B cell (primary cell): Measurements from ENCODE around the gene MARCHF10. TPM values are rescaled to one million over a fixed set of nuclear protein-coding genes. Genes with fewer than 3 reads are reported as not detected.

Source experiments
- ATAC-seq: fragments of 200-7000 bp; cut with Tn5 transposase; one replicate; pipeline ENCODE4 v1.10.0; 2021; ENCODE audit warnings: low read depth, mild to moderate bottlenecking, moderate number of reproducible peaks, moderate library complexity
- CTCF ChIA-PET: fragments of 350-600 bp; sonication (Branson Sonifier 250); formaldehyde crosslinking; loops from one replicate; lab custom pipeline; 2021; ENCODE audit warnings: antibody characterized with exemption, inconsistent platforms; lab: Charles Lee
- POLR2A ChIA-PET: fragments of 350-600 bp; sonication (Branson Sonifier 250); formaldehyde crosslinking; loops from one replicate; lab custom pipeline; 2021; ENCODE audit warnings: antibody characterized with exemption; lab: Charles Lee
- DNase-seq: peaks from one replicate; pipeline ENCODE4 v3.0.0; 2013
- H2AFZ ChIP-seq: 2 replicates; pipeline ENCODE4 v1.6.1; 2012; ENCODE audit warnings: mild to moderate bottlenecking, low read depth, low read length; ENCODE audit not compliant: insufficient read depth, poor library complexity, severe bottlenecking
- H3K27ac ChIP-seq, 2 donors: 1 replicate in 1 of 2; 2 replicates in 1 of 2; pipeline ENCODE4 v1.5.1; 2012 to 2013; ENCODE audit warnings: low read length in 2 of 2, mild to moderate bottlenecking in 2 of 2, moderate library complexity in 1 of 2
- H3K27me3 ChIP-seq, 4 experiments: fragments of 200-600 bp in 1 of 4; sonication (generic) in 1 of 4; replicated peaks in 1 of 4; 1 replicate in 2 of 4; 2 replicates in 2 of 4; pipeline versions ENCODE4 v1.6.1 to v1.7.0; 2013 to 2016; ENCODE audit warnings: low read length in 3 of 4, mild to moderate bottlenecking in 2 of 4, mixed read lengths in 1 of 4, moderate library complexity in 1 of 4; ENCODE audit not compliant: insufficient read depth in 4 of 4, control insufficient read depth in 3 of 4; ENCODE audit errors: control extremely low read depth in 1 of 4
- H3K36me3 ChIP-seq, 2 experiments: replicated peaks in 1 of 2; 1 replicate in 1 of 2; 2 replicates in 1 of 2; pipeline versions ENCODE4 v1.6.1 to v1.7.1; 2013; ENCODE audit warnings: low read length in 1 of 2; ENCODE audit not compliant: insufficient read depth in 2 of 2, control insufficient read depth in 1 of 2; ENCODE audit errors: control extremely low read depth in 1 of 2, extremely low read depth in 1 of 2
- H3K4me1 ChIP-seq, 2 donors: fragments of 200-600 bp in 1 of 2; sonication (generic) in 1 of 2; 1 replicate in 1 of 2; 2 replicates in 1 of 2; pipeline versions ENCODE4 v1.5.1 to v1.6.1; 2013 to 2017; ENCODE audit warnings: low read length in 2 of 2; ENCODE audit not compliant: control insufficient read depth in 2 of 2, insufficient read depth in 2 of 2
- H3K4me2 ChIP-seq: replicated peaks from 2 replicates; pipeline ENCODE3; 2012; ENCODE audit warnings: mild to moderate bottlenecking, low read depth, low read length; ENCODE audit not compliant: poor library complexity, severe bottlenecking
- H3K4me3 ChIP-seq, 5 experiments: fragments of 200-600 bp in 1 of 5; sonication (generic) in 1 of 5; 1 replicate in 3 of 5; 2 replicates in 2 of 5; pipeline versions ENCODE4 v1.5.1 to v1.7.0; 2011 to 2016; ENCODE audit warnings: low read length in 4 of 5, mild to moderate bottlenecking in 4 of 5, low read depth in 2 of 5, control low read depth in 1 of 5, moderate library complexity in 1 of 5; ENCODE audit not compliant: insufficient read depth in 1 of 5; ENCODE audit errors: control extremely low read depth in 1 of 5, extremely low read depth in 1 of 5
- H3K79me2 ChIP-seq: fragments of 200-600 bp; sonication (generic); one replicate; pipeline ENCODE4 v1.6.0; 2016; ENCODE audit warnings: low read length; ENCODE audit not compliant: control insufficient read depth, insufficient read depth
- H3K9ac ChIP-seq: fragments of 200-600 bp; sonication (generic); 2 replicates; pipeline ENCODE4 v1.6.1; 2017; ENCODE audit warnings: mild to moderate bottlenecking, low read length, moderate library complexity
- H3K9me3 ChIP-seq, 3 donors: one replicate each; pipeline versions ENCODE4 v1.6.1 to v1.7.1; 2013; ENCODE audit warnings: low read length in 2 of 3; ENCODE audit not compliant: control insufficient read depth in 2 of 3, insufficient read depth in 1 of 3; ENCODE audit errors: control extremely low read depth in 1 of 3
- H4K20me1 ChIP-seq: 2 replicates; pipeline ENCODE4 v1.6.0; 2012; ENCODE audit warnings: mild to moderate bottlenecking, low read length; ENCODE audit not compliant: insufficient read depth, control insufficient read depth, poor library complexity, severe bottlenecking
- H3K27ac Mint-ChIP-seq: one replicate; pipeline ENCODE4 v1.8.0; 2021; ENCODE audit warnings: mixed read lengths
- H3K27me3 Mint-ChIP-seq: one replicate; pipeline ENCODE4 v1.8.0; 2021; ENCODE audit warnings: mixed read lengths
- H3K4me1 Mint-ChIP-seq: one replicate; pipeline ENCODE4 v1.8.0; 2021; ENCODE audit warnings: mixed read lengths
- H3K4me3 Mint-ChIP-seq: one replicate; pipeline ENCODE4 v1.8.0; 2021; ENCODE audit warnings: mixed read lengths
- H3K9me3 Mint-ChIP-seq: one replicate; pipeline ENCODE4 v1.8.0; 2022; ENCODE audit warnings: mixed read lengths; ENCODE audit not compliant: insufficient read depth
- EZH2 ChIP-seq: IDR thresholded peaks from 2 replicates; pipeline ENCODE4 v1.6.1; 2012; ENCODE audit warnings: borderline replicate concordance, low read depth, mild to moderate bottlenecking, moderate library complexity, low read length; ENCODE audit not compliant: insufficient read depth, poor library complexity, severe bottlenecking
- WGBS: methylation state at CpG from one replicate; pipeline ENCODE4 v1.1.5; 2013; ENCODE audit warnings: missing lambda C conversion rate; ENCODE audit not compliant: insufficient coverage; 5-methylcytosine and 5-hydroxymethylcytosine counted together
- intact Hi-C: fragments of 100-400 bp; cut with micrococcal nuclease; formaldehyde crosslinking; loops from one replicate; pipeline ENCODE4 v1.10.0; 2022
- polyA plus RNA-seq: library from polyadenylated mRNA; depleted of rRNA; stranded (reverse); fragments of >200 nt; gene quantifications from 2 replicates; pipeline ENCODE4 v1.2.3, GENCODE V29; 2012
- total RNA-seq, 2 donors: library from RNA; stranded (reverse); fragments of 120-200 nt in 1 of 2; gene quantifications; 1 replicate in 1 of 2; 2 replicates in 1 of 2; pipeline versions ENCODE4 v1.2.3 to v1.2.4, GENCODE V29; 2013 to 2022
- TF ChIP-seq, protein P1 (sequence below): fragments of 200-600 bp; IDR thresholded peaks from one replicate; pipeline ENCODE4 v1.8.0; 2022; ENCODE audit warnings: antibody characterized with exemption, mild to moderate bottlenecking

Gene MARCHF10
- total and polyA plus RNA-seq, 2 donors (not counting 1 experiment from before 2014, with no cell fraction given): 0.24 TPM; not detected in 1

DNA sequence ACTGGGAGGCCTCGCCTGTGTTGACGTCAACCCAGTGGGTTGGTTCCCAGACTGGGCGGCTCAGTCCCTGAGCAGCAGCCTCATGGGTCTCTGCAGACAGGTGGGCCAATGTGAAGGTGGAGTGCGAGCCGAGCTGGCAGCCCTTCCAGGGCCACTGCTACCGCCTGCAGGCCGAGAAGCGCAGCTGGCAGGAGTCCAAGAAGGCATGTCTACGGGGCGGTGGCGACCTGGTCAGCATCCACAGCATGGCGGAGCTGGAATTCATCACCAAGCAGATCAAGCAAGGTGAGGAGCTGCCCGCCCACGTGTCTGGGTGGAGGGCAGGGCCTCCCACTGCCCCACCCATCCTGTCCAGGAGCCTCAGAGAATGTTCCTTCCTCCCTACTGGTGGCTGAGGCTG lies 136.6 kb downstream of the MARCHF10 start:
- intact Hi-C loops: no loop called here
- no peaks in the 10 kb centered on the region for H3K79me2 ChIP-seq
- WGBS: 86% methylated on average over 13 of the region's 14 CpGs
- H3K4me3 Mint-ChIP-seq: no peak overlapping the region
- H3K27me3 ChIP-seq: no peaks in the 10 kb centered on the region
- H3K27ac Mint-ChIP-seq: no peak overlapping the region
- no peaks in the 10 kb centered on the region for H3K4me1 Mint-ChIP-seq
- no peak overlapping the region for H3K9ac ChIP-seq
- no peak overlapping the region for H3K27ac ChIP-seq
- H4K20me1 ChIP-seq: no peaks in the 10 kb centered on the region
- H2AFZ ChIP-seq: no peak overlapping the region
- DNase-seq (no peak), ATAC-seq (no peak)
- no peaks in the 10 kb centered on the region for H3K9me3 ChIP-seq
- H3K4me3 ChIP-seq: no peak overlapping the region
- no peaks in the 10 kb centered on the region for H3K9me3 Mint-ChIP-seq
- H3K4me2 ChIP-seq: no peak overlapping the region
- no peaks in the 10 kb centered on the region for H3K36me3 ChIP-seq
- H3K27me3 Mint-ChIP-seq: peaks cover 4% of the 10 kb centered on the region
- TF ChIP-seq EZH2: no peak
- TF ChIP-seq, protein P1, sequence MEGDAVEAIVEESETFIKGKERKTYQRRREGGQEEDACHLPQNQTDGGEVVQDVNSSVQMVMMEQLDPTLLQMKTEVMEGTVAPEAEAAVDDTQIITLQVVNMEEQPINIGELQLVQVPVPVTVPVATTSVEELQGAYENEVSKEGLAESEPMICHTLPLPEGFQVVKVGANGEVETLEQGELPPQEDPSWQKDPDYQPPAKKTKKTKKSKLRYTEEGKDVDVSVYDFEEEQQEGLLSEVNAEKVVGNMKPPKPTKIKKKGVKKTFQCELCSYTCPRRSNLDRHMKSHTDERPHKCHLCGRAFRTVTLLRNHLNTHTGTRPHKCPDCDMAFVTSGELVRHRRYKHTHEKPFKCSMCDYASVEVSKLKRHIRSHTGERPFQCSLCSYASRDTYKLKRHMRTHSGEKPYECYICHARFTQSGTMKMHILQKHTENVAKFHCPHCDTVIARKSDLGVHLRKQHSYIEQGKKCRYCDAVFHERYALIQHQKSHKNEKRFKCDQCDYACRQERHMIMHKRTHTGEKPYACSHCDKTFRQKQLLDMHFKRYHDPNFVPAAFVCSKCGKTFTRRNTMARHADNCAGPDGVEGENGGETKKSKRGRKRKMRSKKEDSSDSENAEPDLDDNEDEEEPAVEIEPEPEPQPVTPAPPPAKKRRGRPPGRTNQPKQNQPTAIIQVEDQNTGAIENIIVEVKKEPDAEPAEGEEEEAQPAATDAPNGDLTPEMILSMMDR: no peak
- no peaks in the 10 kb centered on the region for H3K4me1 ChIP-seq
- ChIA-PET POLR2A (no interaction called here), CTCF (interaction anchor here (0.9 to 3.3 kb wide), 5 partner anchors 11 to 754 kb away, joined by 3 to 30 read pairs (median 4); no protein-coding TSS in a partner anchor)

DNA sequence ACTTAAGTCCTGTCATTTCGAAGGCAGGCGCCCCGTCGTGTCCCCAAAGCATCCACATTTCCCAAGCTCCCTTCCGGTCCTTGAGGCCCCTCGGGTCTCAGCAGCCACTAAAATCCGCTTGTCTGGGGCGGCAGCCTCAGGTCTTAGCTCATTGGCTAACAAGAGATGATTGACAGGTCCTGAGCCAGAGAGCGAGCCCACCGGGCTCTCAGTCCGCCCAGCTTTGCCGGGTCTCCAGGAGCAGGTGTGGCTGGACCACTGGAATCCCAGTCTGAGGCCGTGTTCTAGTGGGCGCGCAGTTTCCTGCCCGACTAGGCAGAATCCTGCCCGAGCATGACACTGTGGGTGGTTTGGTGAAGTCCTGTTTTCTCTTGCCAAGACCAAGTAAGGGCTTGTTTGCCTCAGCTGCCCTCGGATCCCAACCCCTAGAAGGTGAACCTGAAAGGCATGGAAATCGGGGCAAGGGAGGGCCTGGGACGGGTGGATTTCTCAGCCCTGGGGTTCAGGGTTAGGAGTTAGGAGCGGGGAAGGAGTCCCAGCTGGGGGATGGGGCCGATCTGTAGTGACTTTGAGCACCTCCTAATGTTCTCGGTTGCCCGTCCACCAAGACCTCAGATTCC lies 137.8 kb downstream of the MARCHF10 start:
- intact Hi-C loops: no loop called here
- no peak for ATAC-seq
- H3K4me1 Mint-ChIP-seq: no peaks in the 10 kb centered on the region
- ChIA-PET POLR2A (no interaction called here), CTCF (no interaction called here)
- no peaks in the 10 kb centered on the region for H3K36me3 ChIP-seq
- H3K79me2 ChIP-seq: no peaks in the 10 kb centered on the region
- H3K4me3 ChIP-seq: no peak overlapping the region
- H3K4me3 Mint-ChIP-seq: no peak overlapping the region
- no peaks in the 10 kb centered on the region for H3K9me3 Mint-ChIP-seq
- 90% methylated on average over 24 of the region's 24 CpGs for WGBS
- TF ChIP-seq, protein P1: no peak
- TF ChIP-seq EZH2: no peak
- no peak overlapping the region for H3K27ac Mint-ChIP-seq
- no peak overlapping the region for H3K4me2 ChIP-seq
- no peak for DNase-seq
- H2AFZ ChIP-seq: no peak overlapping the region
- H3K27ac ChIP-seq: no peak overlapping the region
- H3K27me3 ChIP-seq: no peaks in the 10 kb centered on the region
- no peaks in the 10 kb centered on the region for H4K20me1 ChIP-seq
- H3K9me3 ChIP-seq: no peaks in the 10 kb centered on the region
- no peak overlapping the region for H3K9ac ChIP-seq
- peaks cover 4% of the 10 kb centered on the region for H3K27me3 Mint-ChIP-seq
- no peaks in the 10 kb centered on the region for H3K4me1 ChIP-seq
